Stimulated activated naive CD4-positive, alpha-beta T cell treated with Interleukin-2 at 50 U/mL for 16 hours (primary cell): Measurements from ENCODE around the gene TMEM120B.
A peak's percentile ranks its signal among the peaks of the same experiment; 100 is the strongest.
"Not testable (repeated sequence)": the region's sequence is repeated elsewhere in the genome, so short reads cannot be mapped to it uniquely, and the experiment has no call there.

ENCODE experiments used
- DNase-seq: peaks from one replicate; lab custom pipeline; 2025; lab: John Stamatoyannopoulos, UW

The TMEM120B gene

DNA sequence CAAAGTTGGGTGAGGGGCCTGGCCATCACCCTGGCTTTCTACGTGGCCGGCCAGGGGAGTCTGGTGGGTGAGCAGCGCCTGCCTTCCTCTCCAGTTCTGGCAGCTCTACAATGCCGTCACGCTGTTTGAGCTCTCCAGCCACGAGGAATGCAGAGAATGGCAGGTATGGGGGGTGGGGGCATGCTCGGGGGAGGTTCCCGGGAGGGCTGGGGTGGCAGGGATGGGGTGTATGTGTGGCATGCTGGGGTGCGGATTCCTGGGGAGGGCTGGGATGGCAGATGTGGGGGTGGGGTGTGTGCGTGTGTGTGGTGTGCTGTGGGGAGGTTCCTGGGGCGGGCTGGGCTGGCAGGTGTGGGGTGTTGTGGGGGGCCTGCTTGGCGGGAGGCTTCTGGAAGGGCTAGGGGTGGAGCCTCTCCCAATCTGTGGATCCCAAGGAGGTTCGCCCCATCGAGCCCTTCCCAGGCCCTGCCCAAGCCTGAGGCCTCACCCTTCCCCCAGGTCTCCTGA lies 62.5 kb downstream of the TMEM120B start:
- no peak for DNase-seq

- no peak for DNase-seq
Observed at GRCh38 chr12:121775501-121775900, 62.9 kb downstream of the TMEM120B start.

GRCh38 chr12:121776190-121777098 lies 63.9 kb downstream of the TMEM120B start:
- DNase-seq: peak; percentile 83

DNA sequence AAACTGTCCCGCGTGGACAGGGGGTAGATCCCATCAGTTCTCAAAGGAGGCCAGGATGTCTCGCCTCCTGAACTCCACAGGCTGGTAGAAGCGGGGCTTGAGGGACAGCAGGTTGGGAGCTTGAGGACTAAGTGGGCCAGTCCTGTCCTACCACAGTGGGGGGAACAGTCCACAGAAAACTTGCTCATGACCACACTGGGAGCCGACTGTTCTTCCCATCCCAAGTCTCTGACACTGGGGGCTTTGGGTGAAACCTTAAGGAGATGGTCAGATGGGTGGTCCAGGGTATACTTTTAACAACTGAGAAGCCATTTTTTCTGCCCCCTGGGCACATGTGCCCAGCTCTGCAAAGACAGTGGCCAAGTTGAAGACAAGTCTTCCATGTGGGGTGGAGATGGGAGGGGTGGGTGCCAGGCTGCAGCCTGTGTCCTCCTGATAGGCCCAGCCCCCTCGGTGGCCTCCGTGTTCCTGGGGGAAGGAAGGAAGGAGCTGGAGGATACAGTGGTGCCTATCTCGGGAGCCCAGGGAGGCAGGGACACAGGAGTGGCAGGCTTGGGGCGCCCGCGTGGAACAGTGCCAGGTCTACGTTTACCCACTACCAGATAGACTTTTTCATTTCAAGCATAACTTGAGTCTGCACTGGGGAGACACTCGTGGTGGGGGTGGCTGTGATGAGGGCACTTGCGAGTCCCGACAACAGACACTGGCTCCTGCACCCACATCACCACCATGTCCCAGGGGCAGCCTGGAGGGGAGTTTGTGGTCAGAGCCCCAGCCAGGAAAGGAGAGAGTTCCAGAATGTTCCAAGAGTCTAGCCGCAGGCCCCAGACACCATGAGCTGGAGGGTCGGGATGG lies 66.2 kb downstream of the TMEM120B start:
- DNase-seq: no peak

GRCh38 chr12:121779422-121779895 lies 66.9 kb downstream of the TMEM120B start:
- DNase-seq: no peak

GRCh38 chr12:121780429-121780828 lies 67.9 kb downstream of the TMEM120B start:
- DNase-seq: no peak

GRCh38 chr12:121781484-121781997 lies 69.0 kb downstream of the TMEM120B start:
- DNase-seq: no peak

GRCh38 chr12:121781998-121782979 lies 69.7 kb downstream of the TMEM120B start:
- peak; percentile 65 for DNase-seq

- DNase-seq: no peak
Observed at GRCh38 chr12:121783766-121784165, 71.2 kb downstream of the TMEM120B start.

- DNase-seq: peak; percentile 10
Observed at GRCh38 chr12:121784460-121784859, 71.9 kb downstream of the TMEM120B start.

- DNase-seq: peak; percentile 24
Observed at GRCh38 chr12:121786440-121786825, 73.9 kb downstream of the TMEM120B start.

DNA sequence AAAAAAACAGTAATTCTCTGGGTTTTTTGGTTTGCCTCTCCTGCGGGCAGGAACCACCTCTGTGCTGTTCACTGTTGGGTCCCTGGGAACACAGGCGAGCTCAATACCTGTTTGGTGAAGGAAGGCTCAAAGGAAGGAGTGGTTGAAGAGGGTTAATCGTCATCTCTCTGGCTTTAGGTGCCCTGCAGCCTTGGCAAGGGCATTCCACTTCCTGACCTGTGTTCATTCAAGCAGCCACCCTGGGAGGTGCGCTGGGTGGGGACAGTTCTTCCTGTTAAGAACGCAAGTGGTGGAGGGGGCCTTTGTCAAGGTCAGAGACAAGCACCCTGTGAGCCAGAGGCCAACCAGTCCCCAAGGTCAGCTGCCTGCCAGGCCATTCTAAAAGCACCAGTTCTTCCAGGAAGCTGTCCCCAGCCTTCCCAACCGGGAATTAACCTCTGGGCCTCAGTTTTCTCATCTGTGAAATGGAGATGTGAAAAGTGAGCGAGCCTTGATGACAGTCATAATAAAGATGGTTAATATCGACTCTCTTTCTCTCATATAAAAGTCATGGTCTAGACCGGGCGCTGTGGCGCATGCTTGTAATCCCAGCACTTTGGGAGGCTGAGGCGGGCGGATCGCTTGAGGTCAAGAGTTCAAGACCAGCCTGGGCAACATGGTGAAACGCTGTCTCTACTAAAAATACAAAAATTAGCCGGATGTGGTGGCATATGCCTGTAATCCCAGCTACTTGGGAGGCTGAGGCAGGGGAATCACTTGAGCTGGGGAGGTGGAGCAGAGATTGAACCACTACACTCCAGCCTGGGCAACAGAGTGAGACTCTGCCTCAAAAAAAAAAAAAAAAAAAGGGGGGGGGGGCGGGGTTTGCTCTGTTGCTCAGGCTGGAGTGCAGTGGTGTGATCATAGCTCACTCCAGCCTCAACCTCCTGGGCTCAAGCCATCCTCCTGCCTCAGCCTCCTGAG lies 74.8 kb downstream of the TMEM120B start:
- peak; percentile 23 for DNase-seq

DNA sequence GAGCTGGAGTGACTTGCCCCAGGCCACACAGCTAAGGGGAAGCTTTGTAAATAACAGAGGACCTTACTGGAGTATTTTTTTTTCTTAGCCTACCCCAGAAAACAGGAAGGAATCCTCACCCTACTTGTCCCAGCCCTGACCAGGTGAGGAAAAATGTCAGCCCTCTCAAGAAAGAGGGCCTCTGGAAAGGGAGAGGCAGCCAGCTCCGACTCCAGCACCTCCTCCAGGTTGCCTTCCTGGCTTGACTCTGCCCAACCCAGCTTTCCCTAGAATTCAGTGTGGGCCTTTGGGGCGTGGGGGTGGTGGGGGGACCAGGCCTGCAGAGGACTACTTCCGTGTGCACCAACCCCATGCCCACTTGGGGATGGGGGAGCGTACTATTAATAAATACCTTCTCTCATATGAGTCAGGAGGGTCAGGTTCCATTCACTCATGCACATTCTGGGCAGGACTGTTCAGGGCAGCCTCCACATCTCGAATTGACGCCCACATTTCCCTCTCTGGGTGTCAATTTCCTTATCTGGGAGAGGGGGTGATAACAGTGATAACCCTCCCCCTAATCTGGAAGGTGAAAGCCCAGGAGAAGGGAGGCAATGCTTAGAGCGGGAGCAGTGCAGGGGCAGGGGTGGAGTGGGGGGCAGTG lies 75.7 kb downstream of the TMEM120B start:
- peak; percentile 13 for DNase-seq

- DNase-seq: peak; percentile 25
Observed at GRCh38 chr12:121789233-121789781, 76.8 kb downstream of the TMEM120B start.

DNA sequence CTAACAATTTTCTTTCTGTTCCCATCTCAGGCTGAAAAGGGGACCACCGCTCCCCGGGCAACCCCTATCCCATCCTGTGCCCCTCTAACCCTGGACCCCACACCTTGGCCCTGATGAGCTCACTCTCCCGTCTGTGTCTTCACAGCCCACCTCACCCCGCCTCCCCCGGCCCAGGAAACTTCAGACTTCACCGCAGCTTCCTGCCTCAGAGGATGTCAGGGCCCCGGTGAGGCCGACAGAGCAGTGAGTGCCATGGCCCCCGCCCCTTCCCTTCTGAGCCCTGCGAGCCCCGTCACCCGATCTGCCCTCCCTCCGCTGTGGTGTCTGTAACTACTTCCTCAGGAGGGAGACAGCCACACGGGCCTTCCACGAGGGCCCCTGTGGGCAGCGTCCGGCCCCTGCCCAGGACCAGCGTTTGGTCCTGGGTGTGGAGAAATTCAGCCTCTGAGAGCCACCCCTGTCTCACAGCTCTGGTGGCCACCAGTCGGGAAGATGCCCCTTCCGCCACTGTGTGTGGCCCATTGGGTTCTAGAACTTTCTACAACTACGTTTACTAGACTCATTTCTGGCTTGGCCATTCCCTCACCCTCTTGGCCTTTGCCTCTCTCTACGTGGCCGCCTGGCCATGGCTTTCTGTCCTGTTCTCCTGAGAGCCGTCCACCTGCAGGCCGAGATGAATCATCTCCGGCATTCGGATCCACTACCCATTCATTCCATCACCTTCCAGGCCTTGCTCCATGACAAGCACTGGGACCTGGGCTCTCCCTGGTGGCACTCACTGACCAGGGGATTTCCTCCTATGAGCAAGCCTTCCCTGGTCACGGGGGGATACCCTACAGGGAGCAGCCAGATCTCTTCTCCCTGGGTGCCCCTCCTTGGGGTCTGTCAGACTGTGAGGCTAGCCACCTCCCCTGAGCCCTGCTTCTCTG lies 77.5 kb downstream of the TMEM120B start:
- peak; percentile 94 for DNase-seq

DNA sequence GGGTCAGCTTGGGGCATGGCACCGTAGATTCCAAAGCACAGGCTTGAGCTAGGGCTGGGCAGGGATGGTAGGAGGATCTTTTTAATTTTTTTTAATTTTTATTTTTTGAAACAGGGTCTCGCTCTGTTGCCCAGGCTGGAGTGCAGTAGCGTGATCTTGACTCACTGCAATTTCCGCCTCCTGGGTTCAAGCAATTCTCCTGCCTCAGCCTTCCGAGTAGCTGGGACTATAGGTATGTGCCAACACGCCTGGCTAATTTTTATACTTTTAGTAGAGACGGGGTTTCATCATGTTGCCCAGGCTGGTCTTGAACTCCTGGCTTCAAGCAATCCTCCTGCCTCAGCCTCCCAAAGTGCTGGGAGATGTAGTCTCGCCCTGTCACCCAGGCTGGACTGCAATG lies 78.2 kb downstream of the TMEM120B start:
- not testable (repeated sequence) for DNase-seq

GRCh38 chr12:121791671-121792551 lies 79.4 kb downstream of the TMEM120B start:
- no peak for DNase-seq
